NCI-H1694 treated with DMSO at 0.1 percent for 48 hours (cell line): ENCODE results near the gene TMED10.
"Not testable (repeated sequence)": the region's sequence is repeated elsewhere in the genome, so short reads cannot be mapped to it uniquely, and the experiment has no call there.

Source experiments
- DNase-seq: peaks from one replicate; lab custom pipeline; 2025; lab: John Stamatoyannopoulos, UW

Gene TMED10

GRCh38 chr14:75158843-75159614 is 17.4 kb downstream of the TMED10 start:
- DNase-seq, result no peak

DNA sequence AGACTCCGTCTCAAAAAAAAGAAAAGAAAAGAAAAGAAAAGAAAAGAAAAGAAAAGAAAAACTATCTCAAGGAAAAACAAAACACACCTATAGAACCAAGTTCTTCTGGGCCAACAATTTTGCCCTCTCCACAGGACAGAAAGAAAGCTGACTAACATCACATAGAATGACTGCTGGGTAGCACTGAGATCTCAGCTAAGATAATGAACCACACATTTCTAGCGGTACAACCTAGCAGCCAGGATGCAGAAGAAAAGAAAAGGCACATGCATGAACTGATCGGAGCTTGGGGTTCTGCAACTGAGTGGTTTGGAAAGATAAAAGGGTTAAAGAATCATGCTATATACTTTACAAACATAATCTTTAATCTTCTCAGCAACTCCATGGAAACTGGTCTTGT is 19.5 kb downstream of the TMED10 start:
- no peak for DNase-seq

DNA sequence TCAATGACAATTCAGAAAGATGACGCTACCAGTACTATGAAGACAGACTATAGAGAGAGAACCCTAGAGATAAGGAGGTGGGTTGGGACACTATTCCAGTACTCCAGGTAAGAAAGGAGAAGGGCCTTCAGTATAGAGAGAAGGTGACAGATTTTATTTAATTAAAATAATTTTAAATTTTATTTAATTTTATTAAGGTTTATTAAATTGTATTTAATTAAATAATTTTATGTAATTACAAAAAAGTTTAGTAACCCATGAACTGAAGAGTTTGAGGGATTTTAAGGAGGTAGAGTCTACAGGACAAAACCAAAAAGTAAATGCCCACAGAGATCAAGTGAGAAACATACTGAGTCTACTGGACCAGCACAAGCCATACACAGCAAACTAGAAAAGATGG is 20.3 kb downstream of the TMED10 start:
- DNase-seq, result no peak

- no peak for DNase-seq
Measured at GRCh38 chr14:75155169-75155568, 21.2 kb downstream of the TMED10 start.

DNA sequence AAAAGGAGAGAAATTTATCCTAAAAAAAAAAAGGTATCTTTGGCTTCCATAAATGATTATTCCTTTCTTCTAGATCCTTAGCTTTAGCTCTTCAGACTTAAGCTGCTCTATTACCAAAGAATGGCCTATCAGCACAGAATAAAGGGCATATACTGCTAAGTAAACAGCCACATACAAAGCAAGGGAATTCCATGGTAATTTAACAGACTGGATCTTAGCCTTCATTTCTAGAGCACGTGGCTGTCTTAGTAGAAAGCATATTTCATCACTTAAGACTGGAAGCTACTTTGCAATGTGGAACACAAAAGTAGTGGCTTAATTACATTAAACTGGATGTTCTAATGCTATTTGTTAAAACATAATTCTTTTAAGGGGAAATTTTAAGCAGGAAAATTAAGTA is 23.1 kb downstream of the TMED10 start:
- DNase-seq, result no peak

DNA sequence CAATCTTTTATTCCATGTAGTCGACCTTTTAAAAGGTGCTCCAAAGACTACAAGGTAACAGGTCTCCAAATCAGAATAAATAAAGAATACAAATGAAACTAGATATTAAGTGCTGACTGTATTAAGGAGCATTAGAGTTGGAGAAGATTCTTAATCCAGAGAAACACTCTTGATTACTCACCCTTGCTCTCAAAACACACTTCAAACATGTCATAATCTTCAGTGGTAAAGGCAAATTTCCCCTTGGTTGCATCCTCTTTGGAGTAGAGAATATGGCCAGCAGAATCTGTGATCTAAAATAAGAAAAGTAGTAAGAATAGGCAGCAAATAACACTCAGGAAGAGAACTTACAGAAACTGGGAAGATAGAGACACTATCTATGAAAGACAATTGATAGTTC is 24.6 kb downstream of the TMED10 start:
- no peak for DNase-seq

GRCh38 chr14:75150637-75151036 is 25.8 kb downstream of the TMED10 start:
- not testable (repeated sequence) for DNase-seq

- DNase-seq, result no peak
Measured at GRCh38 chr14:75150150-75150549, 26.3 kb downstream of the TMED10 start.

GRCh38 chr14:75147423-75148071 is 28.9 kb downstream of the TMED10 start:
- DNase-seq, result no peak

GRCh38 chr14:75144944-75145343 is 31.5 kb downstream of the TMED10 start:
- no peak for DNase-seq

GRCh38 chr14:75143761-75144527 is 32.5 kb downstream of the TMED10 start:
- DNase-seq, result no peak

- DNase-seq, result no peak
Measured at GRCh38 chr14:75142494-75142893, 33.9 kb downstream of the TMED10 start.

DNA sequence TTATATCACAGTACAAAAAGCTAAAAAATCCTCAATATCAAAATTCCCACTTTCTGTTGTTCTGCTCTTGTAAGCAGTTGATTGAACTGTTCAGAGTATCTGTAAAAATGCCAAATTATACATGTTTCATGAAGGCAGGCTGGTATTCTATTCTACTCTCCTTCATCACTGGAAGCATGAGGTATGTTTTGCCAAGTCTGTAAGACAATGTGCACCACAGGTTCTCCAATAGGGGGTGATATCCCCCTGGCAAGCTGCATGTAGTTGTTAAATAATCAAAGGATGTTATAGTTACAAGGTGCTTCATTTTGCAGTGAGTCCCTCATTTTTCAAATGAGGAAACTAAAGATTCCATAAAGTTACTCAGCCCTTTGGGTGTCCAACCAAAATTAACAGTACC is 34.4 kb downstream of the TMED10 start:
- DNase-seq, result peak; percentile 55

DNA sequence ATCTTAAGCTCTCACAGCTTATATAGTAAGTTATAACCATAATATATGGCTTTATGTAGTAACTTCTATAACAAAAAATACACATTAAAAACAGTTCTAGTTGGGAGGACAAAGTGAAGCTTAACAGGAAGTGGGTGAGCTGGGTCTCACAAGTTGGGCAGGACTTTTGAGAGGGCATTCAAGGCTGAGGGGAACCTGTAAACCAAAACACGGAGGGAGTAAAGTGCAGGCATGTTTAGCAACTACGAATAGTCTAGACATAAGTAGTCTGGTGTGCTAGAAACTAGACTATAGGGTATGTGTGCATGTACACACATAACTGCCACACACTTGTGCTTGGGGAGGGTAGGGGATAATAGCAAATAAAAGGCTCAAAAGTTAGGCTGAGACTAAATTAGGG is 35.4 kb downstream of the TMED10 start:
- no peak for DNase-seq

DNA sequence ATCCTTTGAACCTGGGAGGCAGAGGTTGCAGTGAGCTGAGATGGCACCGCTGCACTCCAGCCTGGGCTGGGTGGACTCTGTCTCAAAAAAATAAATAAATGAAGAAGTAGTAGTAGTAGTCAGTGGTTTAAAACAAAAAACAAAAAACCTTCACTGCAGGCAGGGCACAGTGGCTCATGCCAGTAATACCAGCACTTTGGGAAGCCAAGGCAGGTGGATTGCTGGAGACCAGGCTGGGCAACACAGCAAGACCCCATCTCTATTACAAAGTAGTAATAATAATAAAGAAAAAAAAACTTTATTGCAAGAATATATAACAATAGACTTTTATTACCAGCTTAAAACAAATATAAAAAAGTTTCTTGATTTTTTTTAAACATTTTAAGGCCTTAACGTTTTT is 35.8 kb downstream of the TMED10 start:
- DNase-seq, result no peak

DNA sequence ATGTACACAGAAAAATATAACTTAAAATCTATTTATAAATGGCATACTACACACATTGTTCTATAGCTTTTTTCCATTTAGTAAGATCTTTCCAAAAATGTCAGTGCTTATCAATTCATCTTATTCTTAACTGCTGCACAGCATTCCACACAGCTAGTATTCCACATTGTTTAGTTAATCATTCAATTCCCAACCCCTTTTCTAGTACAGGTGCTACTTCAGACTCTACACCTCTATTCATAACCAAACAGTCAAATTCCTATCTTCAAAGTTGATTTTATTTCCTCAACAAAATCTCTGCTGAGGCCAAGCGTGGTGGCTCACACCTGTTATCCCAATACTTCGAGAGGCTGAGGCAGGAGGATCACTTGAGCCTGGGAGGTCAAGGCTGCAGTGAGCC is 37.2 kb downstream of the TMED10 start:
- no peak for DNase-seq

- no peak for DNase-seq
Measured at GRCh38 chr14:75138492-75138891, 37.9 kb downstream of the TMED10 start.

DNA sequence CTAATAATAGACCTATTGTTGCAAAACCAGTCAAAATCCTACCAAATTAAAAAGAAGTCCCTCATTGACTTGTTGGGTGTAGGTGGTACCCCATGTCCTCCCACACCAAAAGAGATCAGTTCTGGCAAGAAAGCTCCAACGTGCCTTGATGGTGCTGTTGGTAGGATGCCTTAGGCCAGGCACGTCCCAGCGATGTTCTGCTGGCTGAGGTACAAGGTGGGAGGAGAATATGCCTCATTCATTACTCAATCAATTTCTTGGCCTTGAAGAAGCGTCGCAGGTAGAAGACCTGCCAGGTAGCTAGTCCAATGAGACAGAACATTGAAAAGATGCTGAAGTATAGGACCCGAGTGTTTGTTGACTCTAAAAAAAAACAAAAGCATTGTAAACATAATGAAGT is 41.8 kb downstream of the TMED10 start:
- no peak for DNase-seq

DNA sequence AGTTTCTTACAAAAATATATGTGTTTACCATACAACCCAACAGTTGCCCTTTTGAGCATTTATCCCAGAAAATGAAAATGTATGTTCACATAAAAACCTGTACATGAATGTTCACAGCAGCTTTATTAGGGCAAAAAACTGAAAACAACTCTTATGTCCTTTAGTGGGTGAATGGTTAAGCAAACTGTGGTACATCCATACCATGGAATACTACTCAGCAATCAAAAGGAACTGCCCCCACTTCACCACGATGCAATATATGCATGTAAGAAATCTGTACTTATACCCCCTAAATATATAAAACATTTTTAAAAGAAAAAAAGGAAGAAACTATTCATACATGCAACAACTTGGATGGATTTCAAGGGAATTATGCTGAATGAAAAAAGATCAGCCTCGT is 42.8 kb downstream of the TMED10 start:
- no peak for DNase-seq

DNA sequence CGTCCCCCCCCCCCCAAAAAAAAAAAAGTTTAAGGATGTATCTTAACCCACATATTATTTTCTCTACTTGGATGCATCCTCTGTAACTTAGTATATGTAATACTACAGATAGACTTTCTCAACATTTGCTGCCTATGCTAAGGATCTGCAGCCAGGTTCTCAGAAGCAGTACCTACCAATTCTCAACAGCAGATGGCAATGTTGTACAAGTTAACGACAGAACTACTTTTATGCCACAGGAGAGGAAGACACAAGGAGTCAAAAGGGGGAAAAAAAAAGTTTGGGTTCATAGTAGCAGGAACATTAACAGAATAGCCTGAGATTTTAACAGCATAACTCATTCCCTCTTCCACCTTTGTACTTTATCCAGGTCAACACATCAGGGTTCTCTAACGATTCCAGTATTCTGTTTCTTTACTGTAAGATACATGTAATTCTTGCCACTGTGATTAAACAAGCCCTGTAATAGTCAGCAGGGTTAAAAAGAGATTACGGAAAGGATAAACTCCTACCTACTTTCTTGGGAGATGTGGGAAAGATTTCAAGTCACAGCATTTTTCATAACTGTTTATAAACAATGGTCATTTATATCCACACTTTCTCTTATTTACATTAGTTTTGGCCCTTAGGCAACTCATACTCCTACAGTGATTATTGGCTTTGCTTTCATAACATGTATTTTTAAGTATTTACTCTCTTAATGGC is 43.9 kb downstream of the TMED10 start:
- DNase-seq, result peak; percentile 87

GRCh38 chr14:75128596-75128990 is 47.8 kb downstream of the TMED10 start:
- DNase-seq, result no peak

DNA sequence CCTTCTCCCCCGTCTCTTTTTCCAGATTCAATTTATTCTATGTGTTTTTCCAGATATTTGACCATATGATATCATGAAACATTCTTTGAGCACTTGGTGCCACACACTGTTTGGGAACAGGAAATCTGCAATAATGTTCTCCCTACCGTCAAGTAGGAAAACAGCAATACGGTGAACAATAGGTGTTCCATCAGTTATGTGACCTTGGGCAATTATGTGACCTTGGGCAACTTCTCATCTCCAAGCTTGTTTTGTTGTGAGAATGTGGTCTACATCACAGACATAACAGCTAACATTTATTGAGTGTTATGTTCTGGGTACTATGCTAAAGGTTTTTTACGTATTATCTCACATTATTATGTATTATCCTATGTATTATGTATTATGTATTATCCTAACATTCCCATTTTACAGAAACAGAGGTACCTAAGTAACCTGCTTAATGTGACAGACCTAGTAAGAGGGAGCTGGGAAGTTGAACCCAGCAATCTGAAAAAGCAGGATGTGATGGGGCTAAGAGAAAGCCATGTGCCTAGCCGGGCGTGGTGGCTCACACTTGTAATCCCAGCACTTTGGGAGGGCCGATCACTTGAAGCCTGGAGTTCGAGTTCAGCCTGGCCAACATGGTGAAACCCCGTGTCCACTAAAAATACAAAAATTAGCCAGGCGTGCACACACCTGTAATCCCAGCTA is 48.4 kb downstream of the TMED10 start:
- DNase-seq, result no peak
